ENCODE data around the gene TRIM54.
"Not testable (repeated sequence)": the region's sequence is repeated elsewhere in the genome, so short reads cannot be mapped to it uniquely, and the experiment has no call there.

Gene TRIM54

GRCh38 chr2:27335311-27335710 lies 53.1 kb downstream of the TRIM54 start:
- Histone ChIP-seq H3K36me3 (peaks cover 70% of the 10 kb centered on the region), H3K4me3 (ENCODE audit: low read depth, low read length) (no peak overlapping the region), H3K4me1 (no peaks in the 10 kb centered on the region), H3K9me3 (no peaks in the 10 kb centered on the region), H3K27me3 (no peaks in the 10 kb centered on the region)
- TF ChIP-seq CTCF (IDR thresholded peaks at IDR 0.05; ENCODE audit: low read depth, low read length) = no peak
- DNase-seq = no peak

DNA sequence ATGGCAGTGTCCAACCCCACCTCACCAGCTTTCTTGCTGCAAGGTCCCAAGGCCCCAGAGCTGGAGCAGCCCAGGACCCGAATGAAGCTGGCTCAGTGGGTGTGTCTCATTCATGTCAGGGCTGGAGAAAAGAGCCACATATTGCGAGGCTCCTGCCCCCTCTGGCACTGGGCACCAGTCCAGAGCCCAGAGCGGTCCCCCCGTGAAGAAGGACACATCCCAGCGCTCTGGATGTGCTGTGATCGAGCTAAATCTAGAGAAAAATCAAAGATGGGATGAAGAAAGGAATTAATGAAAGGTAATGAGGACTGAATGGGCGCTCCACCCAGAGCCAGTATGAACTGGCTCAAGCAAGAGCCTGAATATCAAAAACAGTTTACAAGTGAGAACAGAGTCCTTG lies 53.9 kb downstream of the TRIM54 start:
- TF ChIP-seq CTCF (IDR thresholded peaks at IDR 0.05; ENCODE audit: low read depth, low read length) = no peak
- Histone ChIP-seq H3K4me1 (no peaks in the 10 kb centered on the region), H3K36me3 (peaks cover 77% of the 10 kb centered on the region), H3K9me3 (no peaks in the 10 kb centered on the region), H3K27me3 (no peaks in the 10 kb centered on the region), H3K4me3 (ENCODE audit: low read depth, low read length) (no peak overlapping the region)
- DNase-seq = no peak

GRCh38 chr2:27347641-27348040 lies 65.4 kb downstream of the TRIM54 start:
- H3K36me3 ChIP-seq = peaks cover 22% of the 10 kb centered on the region
- no peak for DNase-seq
- H3K27me3 ChIP-seq = no peaks in the 10 kb centered on the region
- H3K9me3 ChIP-seq = no peaks in the 10 kb centered on the region
- H3K4me3 ChIP-seq (ENCODE audit: low read depth, low read length) = no peak overlapping the region
- TF ChIP-seq CTCF (IDR thresholded peaks at IDR 0.05; ENCODE audit: low read depth, low read length) = no peak
- no peaks in the 10 kb centered on the region for H3K4me1 ChIP-seq

DNA sequence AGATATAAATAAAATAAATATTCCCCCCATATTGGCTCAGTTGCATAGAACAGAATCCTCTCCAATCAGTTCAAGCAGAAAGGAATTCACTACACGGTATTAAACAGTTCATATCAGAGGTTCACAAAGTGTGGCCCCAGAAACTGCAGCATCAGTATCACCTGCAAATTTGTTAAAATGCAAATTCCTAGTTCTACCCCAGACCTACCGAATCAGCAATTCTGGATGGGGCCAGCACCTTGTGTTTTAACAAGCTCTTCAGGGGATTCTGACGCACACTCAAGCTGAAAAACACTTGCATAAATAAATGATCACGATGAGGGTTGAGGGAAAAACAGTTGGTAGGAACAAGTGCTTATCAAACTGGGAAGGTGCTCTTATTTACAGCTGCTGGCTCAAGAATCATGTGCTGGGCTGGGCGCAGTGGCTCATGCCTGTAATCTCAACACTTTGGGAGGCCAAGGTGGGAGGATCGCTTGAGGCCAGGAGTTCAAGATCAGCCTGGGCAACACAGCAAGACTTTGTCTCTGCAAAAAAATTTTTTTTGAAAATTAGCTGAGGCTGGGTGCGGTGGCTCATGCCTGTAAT lies 68.0 kb downstream of the TRIM54 start:
- Histone ChIP-seq H3K4me3 (ENCODE audit: low read depth, low read length) (no peak overlapping the region), H3K27me3 (no peaks in the 10 kb centered on the region), H3K36me3 (peaks cover 5% of the 10 kb centered on the region), H3K4me1 (no peaks in the 10 kb centered on the region), H3K9me3 (no peaks in the 10 kb centered on the region)
- no peak for TF ChIP-seq CTCF (IDR thresholded peaks at IDR 0.05; ENCODE audit: low read depth, low read length)
- no peak for DNase-seq

DNA sequence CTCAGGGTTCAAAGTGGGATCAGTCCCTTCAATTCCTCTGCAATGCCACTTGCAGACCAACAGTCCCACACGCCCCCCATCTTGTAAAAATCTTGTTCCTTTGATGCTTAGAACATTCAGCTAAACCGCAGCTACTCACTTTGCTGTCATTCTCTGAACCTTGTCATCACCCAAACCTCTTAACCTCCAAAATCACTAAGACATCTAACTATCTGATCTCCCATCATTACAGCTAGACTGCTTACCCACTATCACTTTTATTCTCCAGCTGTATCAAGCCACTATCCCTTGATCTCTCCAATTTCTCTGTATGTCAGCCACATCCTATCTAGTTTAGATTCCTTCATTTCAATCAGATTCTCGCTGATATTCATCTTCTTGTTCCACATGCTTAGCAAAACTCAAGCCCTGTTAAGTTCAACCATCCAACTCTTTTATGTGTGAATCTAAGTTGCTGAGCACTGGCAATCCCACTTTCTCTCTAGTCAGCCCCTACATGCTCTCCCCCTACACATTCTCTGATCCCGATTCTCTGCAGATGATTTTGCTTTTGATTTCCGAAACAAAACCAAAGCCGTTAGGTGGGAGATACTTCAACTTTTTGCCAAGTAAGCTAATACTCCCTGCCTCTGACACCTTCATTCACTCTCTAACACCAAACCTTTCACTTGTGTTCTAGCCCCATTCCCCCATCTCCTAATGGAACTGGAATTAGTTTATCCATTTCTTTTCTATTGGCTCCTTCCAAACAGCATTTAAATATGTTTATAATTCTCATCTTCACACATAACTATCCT lies 69.8 kb downstream of the TRIM54 start:
- TF ChIP-seq CTCF (IDR thresholded peaks at IDR 0.05; ENCODE audit: low read depth, low read length) = no peak
- Histone ChIP-seq H3K9me3 (no peaks in the 10 kb centered on the region), H3K4me1 (no peaks in the 10 kb centered on the region)

GRCh38 chr2:27353386-27353761 lies 71.1 kb downstream of the TRIM54 start:
- not testable (repeated sequence) for H3K36me3 ChIP-seq; H3K9me3 ChIP-seq; H3K4me3 ChIP-seq (ENCODE audit: low read depth, low read length); H3K27me3 ChIP-seq; H3K4me1 ChIP-seq; DNase-seq

More for the DNA sequence above, 69.8 kb downstream of the TRIM54 start:
- no peak for DNase-seq
- Histone ChIP-seq H3K4me3 (ENCODE audit: low read depth, low read length) (no peak overlapping the region), H3K27me3 (no peaks in the 10 kb centered on the region), H3K36me3 (peaks cover 5% of the 10 kb centered on the region)

Measured in BE2C (cell line).